Measurements from ENCODE around the gene HOOK2.

Gene HOOK2

GRCh38 chr19:12772323-12772722 is 3.0 kb downstream of the HOOK2 start:
- Histone ChIP-seq H4K20me1 (ENCODE audit: control insufficient read depth, insufficient read depth, low read depth, low read length) (no peaks in the 10 kb centered on the region), H3K27ac (ENCODE audit: low read depth, low read length) (no peak overlapping the region), H3K4me2 (ENCODE audit: low read length) (no peak overlapping the region), H3K27me3 (ENCODE audit: control insufficient read depth, low read length) (no peaks in the 10 kb centered on the region), H3K4me1 (ENCODE audit: control insufficient read depth, low read length) (peaks cover 13% of the 10 kb centered on the region), H3K79me2 (ENCODE audit: control insufficient read depth, low read length) (no peaks in the 10 kb centered on the region), H3K9me3 (ENCODE audit: control insufficient read depth, insufficient read depth, low read length) (no peaks in the 10 kb centered on the region), H3F3A (ENCODE audit: control insufficient read depth, insufficient read depth) (peaks cover 7% of the 10 kb centered on the region; the same call in 1 of the 2 replicates), H3K36me3 (ENCODE audit: control insufficient read depth, low read length) (peaks cover 3% of the 10 kb centered on the region; the same call in 1 of the 2 replicates), H3K4me3 (ENCODE audit: low read length) (no peak overlapping the region), H3K9me2 (replicated peaks; ENCODE audit: control insufficient read depth, low read length) (no peaks in the 10 kb centered on the region)
- TF ChIP-seq CTCF (IDR thresholded peaks at IDR 0.05; ENCODE audit: low read depth, low read length, poor library complexity, severe bottlenecking) (no peak), EZH2phosphoT487 (IDR thresholded peaks at IDR 0.05; ENCODE audit: borderline replicate concordance, low read length) (no peak)

- Histone ChIP-seq H3K9me2 (replicated peaks; ENCODE audit: control insufficient read depth, low read length) (no peaks in the 10 kb centered on the region), H3K79me2 (ENCODE audit: control insufficient read depth, low read length) (no peaks in the 10 kb centered on the region), H3F3A (ENCODE audit: control insufficient read depth, insufficient read depth) (peaks cover 7% of the 10 kb centered on the region; the same call in 1 of the 2 replicates), H3K4me3 (ENCODE audit: low read length) (no peak overlapping the region), H3K27ac (ENCODE audit: low read depth, low read length) (no peak overlapping the region), H3K4me1 (ENCODE audit: control insufficient read depth, low read length) (peaks cover 11% of the 10 kb centered on the region), H3K27me3 (ENCODE audit: control insufficient read depth, low read length) (no peaks in the 10 kb centered on the region), H3K4me2 (ENCODE audit: low read length) (no peak overlapping the region), H3K9me3 (ENCODE audit: control insufficient read depth, insufficient read depth, low read length) (no peaks in the 10 kb centered on the region), H3K36me3 (ENCODE audit: control insufficient read depth, low read length) (peaks cover 3% of the 10 kb centered on the region; the same call in 1 of the 2 replicates), H4K20me1 (ENCODE audit: control insufficient read depth, insufficient read depth, low read depth, low read length) (no peaks in the 10 kb centered on the region)
- TF ChIP-seq CTCF (IDR thresholded peaks at IDR 0.05; ENCODE audit: low read depth, low read length, poor library complexity, severe bottlenecking): no peak
- TF ChIP-seq EZH2phosphoT487 (IDR thresholded peaks at IDR 0.05; ENCODE audit: borderline replicate concordance, low read length): no peak
These were observed 4.4 kb downstream of the HOOK2 start for GRCh38 chr19:12770922-12771321.

GRCh38 chr19:12769689-12770088 is 5.7 kb downstream of the HOOK2 start:
- H3K4me2 ChIP-seq (ENCODE audit: low read length): no peak overlapping the region
- H3K27ac ChIP-seq (ENCODE audit: low read depth, low read length): no peak overlapping the region
- no peaks in the 10 kb centered on the region for H3K9me3 ChIP-seq (ENCODE audit: control insufficient read depth, insufficient read depth, low read length)
- no peak overlapping the region for H3K4me3 ChIP-seq (ENCODE audit: low read length)
- no peaks in the 10 kb centered on the region for H4K20me1 ChIP-seq (ENCODE audit: control insufficient read depth, insufficient read depth, low read depth, low read length)
- H3K79me2 ChIP-seq (ENCODE audit: control insufficient read depth, low read length): no peaks in the 10 kb centered on the region
- no peaks in the 10 kb centered on the region for H3K27me3 ChIP-seq (ENCODE audit: control insufficient read depth, low read length)
- TF ChIP-seq EZH2phosphoT487 (IDR thresholded peaks at IDR 0.05; ENCODE audit: borderline replicate concordance, low read length) (no peak), CTCF (IDR thresholded peaks at IDR 0.05; ENCODE audit: low read depth, low read length, poor library complexity, severe bottlenecking) (no peak)
- peaks cover 3% of the 10 kb centered on the region; the same call in 1 of the 2 replicates for H3K36me3 ChIP-seq (ENCODE audit: control insufficient read depth, low read length)
- peaks cover 7% of the 10 kb centered on the region; the same call in 1 of the 2 replicates for H3F3A ChIP-seq (ENCODE audit: control insufficient read depth, insufficient read depth)
- no peaks in the 10 kb centered on the region for H3K9me2 ChIP-seq (replicated peaks; ENCODE audit: control insufficient read depth, low read length)
- peaks cover 6% of the 10 kb centered on the region for H3K4me1 ChIP-seq (ENCODE audit: control insufficient read depth, low read length)
